ENCODE data around the gene ANKRD61.
"Not testable (repeated sequence)": the region's sequence is repeated elsewhere in the genome, so short reads cannot be mapped to it uniquely, and the experiment has no call there.

Gene ANKRD61

DNA sequence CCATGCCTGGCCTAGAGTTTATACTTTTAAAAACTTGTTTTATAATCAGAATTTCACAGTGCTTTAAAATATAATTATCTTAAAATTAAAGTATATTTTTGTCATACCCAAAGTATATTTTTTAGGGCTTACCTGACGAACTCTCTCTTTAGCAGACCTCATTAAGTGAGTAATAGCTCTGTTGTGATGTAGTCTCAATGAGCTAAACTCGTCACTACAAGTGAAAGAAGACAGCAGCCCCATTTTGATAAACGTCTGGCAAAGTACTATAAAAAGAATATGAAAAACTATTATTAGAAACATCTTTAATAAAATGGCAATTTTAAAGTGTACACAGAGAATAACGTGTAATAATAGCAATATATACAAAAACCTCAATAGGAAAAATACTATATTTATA lies 18.6 kb downstream of the ANKRD61 start:
- Histone ChIP-seq H2BK12ac (ENCODE audit: low read length) (no peak overlapping the region), H2BK5ac (ENCODE audit: low read length) (no peak overlapping the region), H2AK5ac (ENCODE audit: low read depth, low read length) (no peak overlapping the region), H4K8ac (ENCODE audit: low read depth, low read length) (no peak overlapping the region), H3K4me1 (ENCODE audit: control insufficient read depth in 2 of 2, insufficient read depth in 1 of 2, low read depth in 1 of 2, low read length in 2 of 2) (no peaks in the 10 kb centered on the region), H3K4ac (ENCODE audit: low read length) (no peak overlapping the region), H3K4me3 (ENCODE audit: low read length in 2 of 2) (no peak overlapping the region), H3K23ac (ENCODE audit: low read depth, low read length, poor library complexity) (no peak overlapping the region), H3K18ac (ENCODE audit: low read length) (no peak overlapping the region), H3K79me1 (ENCODE audit: low read depth, low read length) (peaks cover under 1% of the 10 kb centered on the region), H3K36me3 (replicated peaks in 1 of 2; ENCODE audit: control insufficient read depth in 2 of 2, insufficient read depth in 2 of 2, low read length in 2 of 2) (peaks cover 15 to 88% of the 10 kb centered on the region in 2 donors), H3K4me2 (ENCODE audit: insufficient read depth, low read length, poor library complexity, severe bottlenecking) (no peak overlapping the region), H3K9ac (ENCODE audit: low read depth, low read length, poor library complexity) (no peak overlapping the region), H4K91ac (ENCODE audit: low read depth, low read length, poor library complexity) (no peak overlapping the region), H2BK120ac (ENCODE audit: low read depth, low read length) (no peak overlapping the region), H3K14ac (ENCODE audit: low read length) (no peak overlapping the region), H3K9me3 (replicated peaks in 1 of 2; ENCODE audit: control insufficient read depth in 2 of 2, insufficient read depth in 1 of 2, low read depth in 1 of 2, low read length in 2 of 2) (no peaks in the 10 kb centered on the region), H3K27ac (replicated peaks; ENCODE audit: low read length) (no peak overlapping the region), H2BK15ac (ENCODE audit: low read length) (no peak overlapping the region), H2AFZ (ENCODE audit: low read length) (no peak overlapping the region), H3K27me3 (ENCODE audit: control insufficient read depth in 3 of 3, insufficient read depth in 3 of 3, low read depth in 1 of 3, low read length in 3 of 3) (no peaks in the 10 kb centered on the region)
- no CpG with 5 or more reads among the region's 4 CpGs for WGBS, 2 donors (ENCODE audit: extremely low coverage in 2 of 2, insufficient read length in 2 of 2, insufficient replicate concordance in 1 of 2)
- DNase-seq (ENCODE audit: low spot score) = no peak

GRCh38 chr7:6051185-6051584 lies 20.0 kb downstream of the ANKRD61 start:
- no CpG with 5 or more reads among the region's 9 CpGs for WGBS, 2 donors (ENCODE audit: extremely low coverage in 2 of 2, insufficient read length in 2 of 2, insufficient replicate concordance in 1 of 2)
- not testable (repeated sequence) for H3K27ac ChIP-seq (replicated peaks; ENCODE audit: low read length); H2BK15ac ChIP-seq (ENCODE audit: low read length)

DNA sequence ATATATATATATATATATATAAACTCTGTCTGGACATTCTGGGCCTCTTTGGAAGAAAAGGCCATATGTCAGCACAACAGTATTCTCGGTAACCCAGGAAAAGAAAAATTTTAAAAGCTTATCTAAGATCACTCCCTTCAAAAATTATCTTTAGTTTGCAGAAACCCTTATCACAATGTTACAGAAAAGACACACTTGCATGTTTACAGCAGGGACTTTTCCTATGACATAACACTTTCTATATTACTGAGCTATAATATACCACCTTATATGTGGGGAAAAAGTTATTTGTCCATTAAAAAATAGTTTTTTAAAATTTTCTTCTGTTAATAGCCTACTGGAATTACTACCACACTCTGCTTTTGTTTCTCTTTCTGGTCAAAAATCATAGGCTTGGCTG lies 25.4 kb downstream of the ANKRD61 start:
- Histone ChIP-seq H2BK15ac (ENCODE audit: low read length) (no peak overlapping the region), H3K9ac (ENCODE audit: low read depth, low read length, poor library complexity) (no peak overlapping the region), H3K14ac (ENCODE audit: low read length) (no peak overlapping the region), H3K4ac (ENCODE audit: low read length) (no peak overlapping the region), H3K27ac (replicated peaks; ENCODE audit: low read length) (no peak overlapping the region), H2BK5ac (ENCODE audit: low read length) (no peak overlapping the region), H2AK5ac (ENCODE audit: low read depth, low read length) (no peak overlapping the region), H3K27me3 (ENCODE audit: control insufficient read depth in 3 of 3, insufficient read depth in 3 of 3, low read depth in 1 of 3, low read length in 3 of 3) (no peaks in the 10 kb centered on the region), H3K4me2 (ENCODE audit: insufficient read depth, low read length, poor library complexity, severe bottlenecking) (no peak overlapping the region), H2BK120ac (ENCODE audit: low read depth, low read length) (no peak overlapping the region), H3K9me3 (replicated peaks in 1 of 2; ENCODE audit: control insufficient read depth in 2 of 2, insufficient read depth in 1 of 2, low read depth in 1 of 2, low read length in 2 of 2) (no peaks in the 10 kb centered on the region), H3K18ac (ENCODE audit: low read length) (no peak overlapping the region), H4K8ac (ENCODE audit: low read depth, low read length) (no peak overlapping the region), H4K91ac (ENCODE audit: low read depth, low read length, poor library complexity) (no peak overlapping the region), H2BK12ac (ENCODE audit: low read length) (no peak overlapping the region), H3K4me1 (ENCODE audit: control insufficient read depth in 2 of 2, insufficient read depth in 1 of 2, low read depth in 1 of 2, low read length in 2 of 2) (peaks cover 0 to 5% of the 10 kb centered on the region in 2 donors), H2AFZ (ENCODE audit: low read length) (no peak overlapping the region), H3K79me1 (ENCODE audit: low read depth, low read length) (peaks cover 4% of the 10 kb centered on the region), H3K36me3 (replicated peaks in 1 of 2; ENCODE audit: control insufficient read depth in 2 of 2, insufficient read depth in 2 of 2, low read length in 2 of 2) (peaks cover 2 to 36% of the 10 kb centered on the region in 2 donors), H3K4me3 (ENCODE audit: low read length in 2 of 2) (no peak overlapping the region), H3K23ac (ENCODE audit: low read depth, low read length, poor library complexity) (no peak overlapping the region)
- no CpG with 5 or more reads among the region's 1 CpG for WGBS, 2 donors (ENCODE audit: extremely low coverage in 2 of 2, insufficient read length in 2 of 2, insufficient replicate concordance in 1 of 2)
- no peak for DNase-seq (ENCODE audit: low spot score)

More at GRCh38 chr7:6051185-6051584, 20.0 kb downstream of the ANKRD61 start:
- H3K27me3 ChIP-seq (ENCODE audit: control insufficient read depth in 3 of 3, insufficient read depth in 3 of 3, low read depth in 1 of 3, low read length in 3 of 3); H2BK12ac ChIP-seq (ENCODE audit: low read length); H3K9ac ChIP-seq (ENCODE audit: low read depth, low read length, poor library complexity); H4K91ac ChIP-seq (ENCODE audit: low read depth, low read length, poor library complexity); H3K4me3 ChIP-seq (ENCODE audit: low read length in 2 of 2); H4K8ac ChIP-seq (ENCODE audit: low read depth, low read length); H3K4me1 ChIP-seq (ENCODE audit: control insufficient read depth in 2 of 2, insufficient read depth in 1 of 2, low read depth in 1 of 2, low read length in 2 of 2); H2AFZ ChIP-seq (ENCODE audit: low read length); H3K79me1 ChIP-seq (ENCODE audit: low read depth, low read length); H3K23ac ChIP-seq (ENCODE audit: low read depth, low read length, poor library complexity); H2AK5ac ChIP-seq (ENCODE audit: low read depth, low read length); H3K9me3 ChIP-seq (replicated peaks in 1 of 2; ENCODE audit: control insufficient read depth in 2 of 2, insufficient read depth in 1 of 2, low read depth in 1 of 2, low read length in 2 of 2); H3K4me2 ChIP-seq (ENCODE audit: insufficient read depth, low read length, poor library complexity, severe bottlenecking); H3K14ac ChIP-seq (ENCODE audit: low read length); DNase-seq (ENCODE audit: low spot score); H2BK5ac ChIP-seq (ENCODE audit: low read length); H3K4ac ChIP-seq (ENCODE audit: low read length); H2BK120ac ChIP-seq (ENCODE audit: low read depth, low read length); H3K18ac ChIP-seq (ENCODE audit: low read length): not testable (repeated sequence)
- peaks cover 10 to 80% of the 10 kb centered on the region in 2 donors for H3K36me3 ChIP-seq (replicated peaks in 1 of 2; ENCODE audit: control insufficient read depth in 2 of 2, insufficient read depth in 2 of 2, low read length in 2 of 2)

- Histone ChIP-seq H3K4me3 (ENCODE audit: low read length in 2 of 2) (peak overlapping the region in 1 of 2 donors; percentile 89), H2BK15ac (ENCODE audit: low read length) (no peak overlapping the region), H3K4me2 (ENCODE audit: insufficient read depth, low read length, poor library complexity, severe bottlenecking) (no peak overlapping the region), H4K8ac (ENCODE audit: low read depth, low read length) (no peak overlapping the region), H3K9me3 (replicated peaks in 1 of 2; ENCODE audit: control insufficient read depth in 2 of 2, insufficient read depth in 1 of 2, low read depth in 1 of 2, low read length in 2 of 2) (no peaks in the 10 kb centered on the region), H3K14ac (ENCODE audit: low read length) (no peak overlapping the region), H3K27ac (replicated peaks; ENCODE audit: low read length) (no peak overlapping the region), H2BK120ac (ENCODE audit: low read depth, low read length) (no peak overlapping the region), H2AFZ (ENCODE audit: low read length) (no peak overlapping the region), H3K4me1 (ENCODE audit: control insufficient read depth in 2 of 2, insufficient read depth in 1 of 2, low read depth in 1 of 2, low read length in 2 of 2) (peaks cover 0 to 5% of the 10 kb centered on the region in 2 donors), H3K23ac (ENCODE audit: low read depth, low read length, poor library complexity) (no peak overlapping the region), H2BK5ac (ENCODE audit: low read length) (no peak overlapping the region), H3K79me1 (ENCODE audit: low read depth, low read length) (peaks cover 4% of the 10 kb centered on the region), H2AK5ac (ENCODE audit: low read depth, low read length) (no peak overlapping the region), H4K91ac (ENCODE audit: low read depth, low read length, poor library complexity) (no peak overlapping the region), H3K9ac (ENCODE audit: low read depth, low read length, poor library complexity) (no peak overlapping the region), H3K4ac (ENCODE audit: low read length) (no peak overlapping the region), H2BK12ac (ENCODE audit: low read length) (no peak overlapping the region), H3K18ac (ENCODE audit: low read length) (no peak overlapping the region), H3K36me3 (replicated peaks in 1 of 2; ENCODE audit: control insufficient read depth in 2 of 2, insufficient read depth in 2 of 2, low read length in 2 of 2) (peaks cover 2 to 28% of the 10 kb centered on the region in 2 donors), H3K27me3 (ENCODE audit: control insufficient read depth in 3 of 3, insufficient read depth in 3 of 3, low read depth in 1 of 3, low read length in 3 of 3) (no peaks in the 10 kb centered on the region)
- no CpG with 5 or more reads among the region's 14 CpGs for WGBS, 2 donors (ENCODE audit: extremely low coverage in 2 of 2, insufficient read length in 2 of 2, insufficient replicate concordance in 1 of 2)
- DNase-seq (ENCODE audit: low spot score) = no peak
These were observed 26.3 kb downstream of the ANKRD61 start for GRCh38 chr7:6057316-6058129.

Data from neuronal stem cell (in vitro differentiated cells).